Naive thymus-derived CD4-positive, alpha-beta T cell (primary cell): Measurements from ENCODE around the gene ABHD4. TPM values are rescaled to one million over a fixed set of nuclear protein-coding genes. Genes with fewer than 3 reads are reported as not detected.
"Not testable (repeated sequence)": the region's sequence is repeated elsewhere in the genome, so short reads cannot be mapped to it uniquely, and the experiment has no call there.

Experiments
- ATAC-seq: fragments of 150-1000 bp; cut with Tn5 transposase; 2 replicates; pipeline ENCODE4 v1.10.0; 2021; ENCODE audit warnings: mild to moderate bottlenecking, moderate library complexity
- CTCF ChIA-PET: fragments of 350-600 bp; sonication (Branson Sonifier 250); formaldehyde crosslinking; loops from one replicate; lab custom pipeline; 2021; ENCODE audit warnings: antibody characterized with exemption; lab: Charles Lee
- POLR2A ChIA-PET: fragments of 350-600 bp; sonication (Branson Sonifier 250); formaldehyde crosslinking; loops from one replicate; lab custom pipeline; 2021; ENCODE audit warnings: antibody characterized with exemption, inconsistent platforms; lab: Charles Lee
- DNase-seq, 9 donors: peaks; one replicate each; pipeline versions ENCODE4 v3.0.0 to v3.0.0-alpha.2; 2020 to 2022; ENCODE audit warnings: mixed read lengths in 1 of 9
- H3K27ac ChIP-seq: one replicate; pipeline ENCODE4 v1.7.0; 2013; ENCODE audit warnings: mild to moderate bottlenecking, low read depth, low read length, moderate library complexity
- H3K27me3 ChIP-seq, 2 donors: one replicate each; pipeline ENCODE4 v1.7.0; 2013; ENCODE audit warnings: low read length in 2 of 2, mild to moderate bottlenecking in 2 of 2, moderate library complexity in 2 of 2; ENCODE audit not compliant: control insufficient read depth in 2 of 2, insufficient read depth in 2 of 2
- H3K36me3 ChIP-seq, 3 experiments: 1 replicate in 2 of 3; 2 replicates in 1 of 3; pipeline ENCODE4 v1.7.0; 2013; ENCODE audit warnings: low read length in 3 of 3, mild to moderate bottlenecking in 3 of 3, moderate library complexity in 1 of 3; ENCODE audit not compliant: insufficient read depth in 3 of 3, control insufficient read depth in 2 of 3
- H3K4me1 ChIP-seq, 2 donors: one replicate each; pipeline ENCODE4 v1.7.0; 2013; ENCODE audit warnings: low read length in 2 of 2, mild to moderate bottlenecking in 2 of 2, moderate library complexity in 1 of 2; ENCODE audit not compliant: control insufficient read depth in 2 of 2, insufficient read depth in 2 of 2
- H3K4me3 ChIP-seq: 2 replicates; pipeline ENCODE4 v1.7.0; 2013; ENCODE audit warnings: mild to moderate bottlenecking, low read length
- H3K9me3 ChIP-seq, 3 experiments: 1 replicate in 2 of 3; 2 replicates in 1 of 3; pipeline ENCODE4 v1.7.0; 2013; ENCODE audit warnings: low read length in 3 of 3; ENCODE audit not compliant: control insufficient read depth in 2 of 3
- H3K27ac Mint-ChIP-seq, 9 donors: one replicate each; pipeline ENCODE4 v1.8.0; 2020 to 2022; ENCODE audit warnings: mixed read lengths in 9 of 9, mild to moderate bottlenecking in 8 of 9, moderate library complexity in 5 of 9, inconsistent platforms in 2 of 9
- H3K27me3 Mint-ChIP-seq, 5 donors: one replicate each; pipeline ENCODE4 v1.8.0; 2021 to 2022; ENCODE audit warnings: mixed read lengths in 5 of 5, mild to moderate bottlenecking in 1 of 5
- H3K36me3 Mint-ChIP-seq, 5 donors: one replicate each; pipeline ENCODE4 v1.8.0; 2020 to 2022; ENCODE audit warnings: mixed read lengths in 5 of 5, mild to moderate bottlenecking in 3 of 5, inconsistent platforms in 1 of 5
- H3K4me1 Mint-ChIP-seq, 7 donors: one replicate each; pipeline ENCODE4 v1.8.0; 2020 to 2022; ENCODE audit warnings: mixed read lengths in 7 of 7, mild to moderate bottlenecking in 3 of 7, inconsistent platforms in 1 of 7
- H3K4me3 Mint-ChIP-seq, 10 donors: one replicate each; pipeline ENCODE4 v1.8.0; 2020 to 2022; ENCODE audit warnings: mild to moderate bottlenecking in 10 of 10, mixed read lengths in 10 of 10, moderate library complexity in 6 of 10, inconsistent platforms in 2 of 10
- H3K9me3 Mint-ChIP-seq, 11 donors: one replicate each; pipeline ENCODE4 v1.8.0; 2020 to 2022; ENCODE audit warnings: mixed read lengths in 11 of 11, mild to moderate bottlenecking in 4 of 11, inconsistent platforms in 1 of 11, moderate library complexity in 1 of 11
- intact Hi-C, 2 donors: fragments of 100-400 bp; cut with micrococcal nuclease; formaldehyde crosslinking; loops; one replicate each; pipeline ENCODE4 v1.15.1; 2023
- polyA plus RNA-seq, 2 donors: library from polyadenylated mRNA; unstranded; fragments of 300-500 nt; fragmentation: Illumina TruSeq; gene quantifications; one replicate each; pipeline ENCODE4 v1.2.3, GENCODE V29; 2021
- total RNA-seq, 6 experiments: library from RNA in 5 of 6; stranded (reverse) in 5 of 6; gene quantifications; 1 replicate in 5 of 6; 2 replicates in 1 of 6; pipeline ENCODE4 v1.2.3 and lab custom pipeline; 2021 to 2026

Gene ABHD4
- total and polyA plus RNA-seq, 7 experiments from 2014 or later: 6.7 to 16.3 (median 14.4) TPM

GRCh38 chr14:22563987-22564386 lies 34.1 kb upstream of the ABHD4 start:
- H3K9me3 Mint-ChIP-seq: no peaks in the 10 kb centered on the region
- H3K4me1 Mint-ChIP-seq: peaks cover 64 to 99% (median 93%) of the 10 kb centered on the region in 7 donors
- no peak for ATAC-seq
- H3K4me3 Mint-ChIP-seq: peak overlapping the region; percentile 51 to 83 (median 76)
- peak in 1 of 9 donors; percentile 40 for DNase-seq
- peak overlapping the region; percentile 2 for H3K4me3 ChIP-seq
- CTCF ChIA-PET: interaction anchor here (0.6 to 1.9 kb wide), 6 partner anchors 13 to 650 kb away, joined by 3 to 5 read pairs (median 4); partner anchors contain the start of gene DAD1
- H3K27me3 ChIP-seq: no peaks in the 10 kb centered on the region
- intact Hi-C loops: loop anchor here in 1 of 2 donors (5.0 kb wide), 1 partner anchor 1297 kb away; the partner anchor contains the start of gene HNRNPC
- H3K9me3 ChIP-seq: no peaks in the 10 kb centered on the region
- H3K36me3 ChIP-seq: peaks cover 0 to 9% (median 5%) of the 10 kb centered on the region in 3 experiments
- peaks cover 6 to 29% (median 14%) of the 10 kb centered on the region in 5 donors for H3K36me3 Mint-ChIP-seq
- peaks cover 96 to 98% of the 10 kb centered on the region in 2 donors for H3K4me1 ChIP-seq
- peak overlapping the region; percentile 85 for H3K27ac ChIP-seq
- H3K27me3 Mint-ChIP-seq: no peaks in the 10 kb centered on the region
- H3K27ac Mint-ChIP-seq: peak overlapping the region; percentile 77 to 99 (median 99)
- POLR2A ChIA-PET: interaction anchor here (0.7 to 11.7 kb wide), 17 partner anchors 8 to 701 kb away, joined by 3 to 223 read pairs (median 5); partner anchors contain the start of genes DAD1 and RBM23

DNA sequence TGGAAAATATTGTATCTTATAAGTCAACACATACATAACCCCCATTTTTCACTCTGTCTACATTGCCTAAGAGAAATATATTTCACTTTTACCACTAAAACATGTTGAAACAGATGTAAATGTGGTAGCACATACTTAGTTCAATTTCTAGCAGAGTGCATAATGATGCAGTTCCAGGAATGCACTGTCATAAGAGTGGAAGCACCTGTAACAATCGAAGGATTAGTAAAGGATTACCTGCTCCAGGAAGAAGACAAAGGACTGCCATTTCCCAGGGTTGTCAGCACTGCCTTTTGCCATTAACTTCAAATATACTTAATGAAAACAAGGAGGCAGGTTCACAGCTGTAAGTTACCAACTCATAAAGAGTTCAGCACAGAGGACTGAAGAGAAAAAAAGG lies 33.6 kb upstream of the ABHD4 start:
- H3K4me1 ChIP-seq: peaks cover 96 to 98% of the 10 kb centered on the region in 2 donors
- DNase-seq (no peak), ATAC-seq (no peak)
- ChIA-PET POLR2A (interaction anchor here (0.7 to 11.7 kb wide), 15 partner anchors 9 to 702 kb away, joined by 3 to 223 read pairs (median 5); partner anchors contain the start of genes DAD1, LRP10 and RBM23), CTCF (interaction anchor here (0.6 to 1.9 kb wide), 6 partner anchors 14 to 651 kb away, joined by 3 to 5 read pairs (median 4); partner anchors contain the start of gene DAD1)
- peak overlapping the region; percentile 1 for H3K4me3 ChIP-seq
- Mint-ChIP-seq H3K4me1 (peaks cover 64 to 99% (median 93%) of the 10 kb centered on the region in 7 donors), H3K27me3 (no peaks in the 10 kb centered on the region), H3K27ac (peak overlapping the region; percentile 77 to 99 (median 99)), H3K4me3 (peak overlapping the region; percentile 62 to 83 (median 76)), H3K36me3 (peaks cover 6 to 30% (median 14%) of the 10 kb centered on the region in 5 donors), H3K9me3 (no peaks in the 10 kb centered on the region)
- peak overlapping the region; percentile 85 for H3K27ac ChIP-seq
- intact Hi-C loops: loop anchor here in 1 of 2 donors (5.0 kb wide), 1 partner anchor 1297 kb away; the partner anchor contains the start of gene HNRNPC
- H3K27me3 ChIP-seq: no peaks in the 10 kb centered on the region
- H3K9me3 ChIP-seq: no peaks in the 10 kb centered on the region
- H3K36me3 ChIP-seq: peaks cover 0 to 9% (median 5%) of the 10 kb centered on the region in 3 experiments

GRCh38 chr14:22565391-22565945 lies 32.6 kb upstream of the ABHD4 start:
- Mint-ChIP-seq H3K4me1 (peaks cover 57 to 98% (median 92%) of the 10 kb centered on the region in 7 donors), H3K27ac (peak overlapping the region; percentile 77 to 99 (median 99)), H3K9me3 (no peaks in the 10 kb centered on the region), H3K4me3 (peak overlapping the region; percentile 51 to 83 (median 76)), H3K36me3 (peaks cover 6 to 30% (median 15%) of the 10 kb centered on the region in 5 donors), H3K27me3 (no peaks in the 10 kb centered on the region)
- peaks cover 94% of the 10 kb centered on the region in 2 donors for H3K4me1 ChIP-seq
- H3K36me3 ChIP-seq: peaks cover 0 to 9% (median 5%) of the 10 kb centered on the region in 3 experiments
- ATAC-seq (no peak), DNase-seq (no peak)
- POLR2A ChIA-PET: interaction anchor here (0.6 to 11.7 kb wide), 19 partner anchors 10 to 1308 kb away, joined by 3 to 223 read pairs (median 3); partner anchors contain the start of genes DAD1 and LRP10
- no peaks in the 10 kb centered on the region for H3K27me3 ChIP-seq
- peak overlapping the region; percentile 85 for H3K27ac ChIP-seq
- intact Hi-C loops: no loop called here
- H3K4me3 ChIP-seq: peak overlapping the region; percentile 48
- CTCF ChIA-PET: interaction anchor here (0.6 to 10.0 kb wide), 9 partner anchors 7 to 705 kb away, joined by 3 to 385 read pairs (median 3); partner anchors contain the start of gene DAD1
- no peaks in the 10 kb centered on the region for H3K9me3 ChIP-seq

- Histone ChIP-seq H3K27ac (peak overlapping the region; percentile 85), H3K4me3 (peak overlapping the region; percentile 48), H3K4me1 (peaks cover 86 to 91% of the 10 kb centered on the region in 2 donors), H3K36me3 (peaks cover 0 to 10% (median 9%) of the 10 kb centered on the region in 3 experiments)
- DNase-seq, H3K9me3 ChIP-seq, intact Hi-C loops, H3K27me3 ChIP-seq, H3K9me3 Mint-ChIP-seq, H3K27me3 Mint-ChIP-seq, ATAC-seq: not testable (repeated sequence)
- peak overlapping the region; percentile 77 to 99 (median 97) for H3K27ac Mint-ChIP-seq
- H3K4me3 Mint-ChIP-seq: peak overlapping the region; percentile 58 to 83 (median 76)
- H3K36me3 Mint-ChIP-seq: peaks cover 6 to 34% (median 18%) of the 10 kb centered on the region in 5 donors
- POLR2A ChIA-PET: interaction anchor here (0.5 to 11.7 kb wide), 17 partner anchors 6 to 832 kb away, joined by 3 to 223 read pairs (median 4); partner anchors contain the start of gene DAD1
- peaks cover 57 to 95% (median 87%) of the 10 kb centered on the region in 7 donors for H3K4me1 Mint-ChIP-seq
- CTCF ChIA-PET: interaction anchor here (0.6 to 10.0 kb wide), 10 partner anchors 8 to 706 kb away, joined by 3 to 385 read pairs (median 3); no protein-coding TSS in a partner anchor
Observed at GRCh38 chr14:22566266-22566665, 31.8 kb upstream of the ABHD4 start.

DNA sequence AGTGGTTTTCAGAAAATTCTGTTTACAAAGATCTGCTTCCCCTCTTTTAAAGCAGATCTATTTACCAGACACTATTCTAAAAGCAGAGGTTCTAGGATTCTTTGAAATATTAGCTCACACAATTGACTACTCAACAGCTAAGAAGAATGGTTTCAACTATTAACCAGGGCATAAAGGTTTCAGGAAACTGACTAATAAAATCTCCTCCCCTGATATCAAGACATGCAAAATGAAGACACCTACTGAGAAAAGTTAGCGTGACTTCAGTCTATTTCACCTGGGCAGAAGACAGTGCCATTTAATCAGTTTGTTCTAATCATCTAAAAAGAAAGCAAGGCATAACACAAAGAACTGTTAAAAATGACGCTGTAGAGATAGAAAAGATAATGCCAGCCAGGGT lies 31.3 kb upstream of the ABHD4 start:
- Mint-ChIP-seq H3K27me3 (no peaks in the 10 kb centered on the region), H3K9me3 (no peaks in the 10 kb centered on the region), H3K36me3 (peaks cover 6 to 34% (median 18%) of the 10 kb centered on the region in 5 donors), H3K4me1 (peaks cover 51 to 89% (median 82%) of the 10 kb centered on the region in 7 donors), H3K4me3 (peak overlapping the region; percentile 53 to 83 (median 74)), H3K27ac (peak overlapping the region; percentile 77 to 99 (median 96))
- peak overlapping the region; percentile 17 for H3K4me3 ChIP-seq
- DNase-seq (no peak), ATAC-seq (no peak)
- H3K27me3 ChIP-seq: no peaks in the 10 kb centered on the region
- peaks cover 81 to 86% of the 10 kb centered on the region in 2 donors for H3K4me1 ChIP-seq
- ChIA-PET POLR2A (interaction anchor here (0.5 to 11.7 kb wide), 20 partner anchors 7 to 843 kb away, joined by 3 to 223 read pairs (median 4); partner anchors contain the start of gene DAD1), CTCF (interaction anchor here (0.6 to 10.0 kb wide), 9 partner anchors 9 to 649 kb away, joined by 3 to 385 read pairs (median 4); partner anchors contain the start of gene DAD1)
- peak overlapping the region; percentile 85 for H3K27ac ChIP-seq
- H3K36me3 ChIP-seq: peaks cover 0 to 12% (median 9%) of the 10 kb centered on the region in 3 experiments
- H3K9me3 ChIP-seq: no peaks in the 10 kb centered on the region
- intact Hi-C loops: no loop called here

GRCh38 chr14:22567437-22567836 lies 30.7 kb upstream of the ABHD4 start:
- Histone ChIP-seq H3K27me3 (no peaks in the 10 kb centered on the region), H3K36me3 (peaks cover 5 to 18% (median 12%) of the 10 kb centered on the region in 3 experiments), H3K9me3 (no peaks in the 10 kb centered on the region), H3K4me3 (peak overlapping the region; percentile 17), H3K27ac (peak overlapping the region; percentile 85), H3K4me1 (peaks cover 75 to 80% of the 10 kb centered on the region in 2 donors)
- Mint-ChIP-seq H3K4me1 (peaks cover 47 to 83% (median 80%) of the 10 kb centered on the region in 7 donors), H3K36me3 (peaks cover 6 to 34% (median 20%) of the 10 kb centered on the region in 5 donors), H3K27ac (peak overlapping the region; percentile 77 to 99 (median 96)), H3K9me3 (no peaks in the 10 kb centered on the region), H3K4me3 (peak overlapping the region; percentile 53 to 83 (median 74)), H3K27me3 (no peaks in the 10 kb centered on the region)
- CTCF ChIA-PET: interaction anchor here (0.6 to 10.0 kb wide), 9 partner anchors 9 to 1393 kb away, joined by 3 to 385 read pairs (median 4); partner anchors contain the start of gene DAD1
- peak in 1 of 9 donors; percentile 20 for DNase-seq
- intact Hi-C loops: no loop called here
- no peak for ATAC-seq
- POLR2A ChIA-PET: interaction anchor here (0.6 to 11.7 kb wide), 14 partner anchors 7 to 844 kb away, joined by 3 to 223 read pairs (median 4); partner anchors contain the start of gene DAD1
